Common myeloid progenitor, CD34-positive (primary cell): ENCODE measurements around the gene QKI.
A peak's percentile ranks its signal among the peaks of the same experiment; 100 is the strongest.

Source experiments
- CTCF ChIA-PET: fragments of 350-600 bp; sonication (Branson Sonifier 250); formaldehyde crosslinking; loops from one replicate; lab custom pipeline; 2021; ENCODE audit warnings: antibody characterized with exemption; lab: Charles Lee
- POLR2A ChIA-PET: fragments of 350-600 bp; sonication (Branson Sonifier 250); formaldehyde crosslinking; loops from one replicate; lab custom pipeline; 2021; ENCODE audit warnings: antibody characterized with exemption; lab: Charles Lee
- DNase-seq, 3 donors: peaks; one replicate each; pipeline versions ENCODE4 v3.0.0 to v3.0.0-alpha.2; 2013
- H3K27ac ChIP-seq, 2 experiments: 1 replicate in 1 of 2; 2 replicates in 1 of 2; pipeline ENCODE4 v1.7.0; 2013; ENCODE audit warnings: inconsistent platforms in 2 of 2, low read length in 2 of 2, mild to moderate bottlenecking in 2 of 2, low read depth in 1 of 2, moderate library complexity in 1 of 2; ENCODE audit not compliant: severe bottlenecking in 2 of 2, insufficient read depth in 1 of 2, poor library complexity in 1 of 2
- H3K27me3 ChIP-seq, 5 experiments: replicated peaks in 2 of 5; 1 replicate in 3 of 5; 2 replicates in 2 of 5; pipeline versions ENCODE4 v1.6.1 to v1.7.0; 2013; ENCODE audit warnings: low read length in 4 of 5, mild to moderate bottlenecking in 2 of 5, moderate library complexity in 2 of 5, inconsistent platforms in 1 of 5; ENCODE audit not compliant: insufficient read depth in 5 of 5, control insufficient read depth in 4 of 5
- H3K36me3 ChIP-seq, 4 experiments: 1 replicate in 2 of 4; 2 replicates in 2 of 4; pipeline versions ENCODE4 v1.6.1 to v1.7.0; 2013; ENCODE audit warnings: low read length in 3 of 4, control low read depth in 1 of 4, mild to moderate bottlenecking in 1 of 4; ENCODE audit not compliant: control insufficient read depth in 4 of 4, insufficient read depth in 4 of 4
- H3K4me1 ChIP-seq, 4 experiments: 1 replicate in 3 of 4; 2 replicates in 1 of 4; pipeline versions ENCODE4 v1.6.1 to v1.7.1; 2013; ENCODE audit warnings: low read length in 3 of 4, mild to moderate bottlenecking in 3 of 4, control low read depth in 1 of 4, inconsistent platforms in 1 of 4, moderate library complexity in 1 of 4; ENCODE audit not compliant: control insufficient read depth in 4 of 4, insufficient read depth in 4 of 4; ENCODE audit errors: control extremely low read depth in 1 of 4
- H3K4me3 ChIP-seq, 7 experiments: 1 replicate in 4 of 7; 2 replicates in 3 of 7; pipeline versions ENCODE4 v1.5.1 to v1.7.0; 2013; ENCODE audit warnings: mild to moderate bottlenecking in 7 of 7, low read length in 6 of 7, moderate library complexity in 6 of 7, inconsistent platforms in 2 of 7, low read depth in 2 of 7, control low read depth in 1 of 7; ENCODE audit not compliant: insufficient read depth in 4 of 7, control insufficient read depth in 1 of 7; ENCODE audit errors: extremely low read depth in 1 of 7
- H3K9me3 ChIP-seq, 5 experiments: 1 replicate in 4 of 5; 2 replicates in 1 of 5; pipeline versions ENCODE4 v1.6.1 to v1.7.1; 2013; ENCODE audit warnings: low read length in 4 of 5, mild to moderate bottlenecking in 2 of 5, inconsistent platforms in 1 of 5, low read depth in 1 of 5, moderate library complexity in 1 of 5; ENCODE audit not compliant: control insufficient read depth in 4 of 5, insufficient read depth in 2 of 5; ENCODE audit errors: control extremely low read depth in 1 of 5
- WGBS: methylation state at CpG from one replicate; pipeline ENCODE4 v1.1.5; 2013; ENCODE audit not compliant: insufficient coverage; 5-methylcytosine and 5-hydroxymethylcytosine counted together

Gene QKI

DNA sequence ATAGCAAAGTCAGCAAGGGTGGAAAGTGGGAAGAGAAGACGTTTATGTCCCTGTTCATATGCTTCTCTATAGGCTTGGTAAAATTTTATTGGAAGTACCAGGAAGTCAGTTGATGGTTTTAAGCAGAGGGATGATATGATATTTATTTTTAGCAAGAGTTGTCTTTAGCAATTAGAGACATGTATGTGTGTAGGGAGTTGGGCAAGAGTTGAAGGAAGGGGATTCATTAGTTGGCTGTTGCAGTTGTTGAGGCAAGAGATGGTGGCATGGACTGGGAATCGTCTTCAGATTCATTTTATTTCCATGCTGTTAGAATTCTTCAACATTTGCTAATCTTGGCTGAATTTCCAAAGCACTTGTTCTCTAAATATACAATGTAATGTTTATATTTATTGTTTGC lies 85.6 kb downstream of the QKI start:
- no peak overlapping the region for H3K27ac ChIP-seq
- no peaks in the 10 kb centered on the region for H3K4me1 ChIP-seq
- H3K27me3 ChIP-seq: no peaks in the 10 kb centered on the region
- ChIA-PET POLR2A (no interaction called here), CTCF (no interaction called here)
- H3K36me3 ChIP-seq: peaks cover 0 to under 1% (median 0%) of the 10 kb centered on the region in 4 experiments
- H3K4me3 ChIP-seq: no peak overlapping the region
- no peak for DNase-seq
- peaks cover 0 to 23% (median 9%) of the 10 kb centered on the region in 5 experiments for H3K9me3 ChIP-seq
- WGBS: 100% methylated on average over 1 of the region's 2 CpGs

- no peak overlapping the region for H3K27ac ChIP-seq
- peaks cover 2 to 30% (median 12%) of the 10 kb centered on the region in 5 experiments for H3K9me3 ChIP-seq
- H3K4me3 ChIP-seq: no peak overlapping the region
- H3K36me3 ChIP-seq: peaks cover 2 to 5% (median 3%) of the 10 kb centered on the region in 4 experiments
- CTCF ChIA-PET: interaction anchor here (0.8 to 1.8 kb wide), 4 partner anchors 13 to 74 kb away, joined by 3 to 6 read pairs (median 4); no protein-coding TSS in a partner anchor
- H3K4me1 ChIP-seq: no peaks in the 10 kb centered on the region
- POLR2A ChIA-PET: interaction anchor here (0.6 kb wide), 1 partner anchor 642 kb away, joined by 3 read pairs; no protein-coding TSS in a partner anchor
- no peak for DNase-seq
- H3K27me3 ChIP-seq: no peaks in the 10 kb centered on the region
- WGBS: 100% methylated on average over 1 of the region's 2 CpGs
These were observed 86.5 kb downstream of the QKI start for GRCh38 chr6:163501026-163501425.

GRCh38 chr6:163501439-163501838 lies 86.9 kb downstream of the QKI start:
- ChIA-PET POLR2A (interaction anchor here (0.6 kb wide), 1 partner anchor 642 kb away, joined by 3 read pairs; no protein-coding TSS in a partner anchor), CTCF (interaction anchor here (0.8 to 1.8 kb wide), 5 partner anchors 13 to 75 kb away, joined by 3 to 6 read pairs (median 3); no protein-coding TSS in a partner anchor)
- 100% methylated on average over 3 of the region's 3 CpGs for WGBS
- Histone ChIP-seq H3K27me3 (no peaks in the 10 kb centered on the region), H3K36me3 (peaks cover 2 to 5% (median 3%) of the 10 kb centered on the region in 4 experiments), H3K4me1 (no peaks in the 10 kb centered on the region), H3K9me3 (peaks cover 2 to 32% (median 12%) of the 10 kb centered on the region in 5 experiments), H3K4me3 (no peak overlapping the region), H3K27ac (no peak overlapping the region)
- DNase-seq: no peak

GRCh38 chr6:163504984-163505640 lies 90.6 kb downstream of the QKI start:
- Histone ChIP-seq H3K9me3 (peaks cover 8 to 57% (median 21%) of the 10 kb centered on the region in 5 experiments), H3K4me3 (no peak overlapping the region), H3K27ac (no peak overlapping the region), H3K4me1 (no peaks in the 10 kb centered on the region), H3K27me3 (no peaks in the 10 kb centered on the region), H3K36me3 (peaks cover 3 to 13% (median 7%) of the 10 kb centered on the region in 4 experiments)
- CTCF ChIA-PET: interaction anchor here (1.7 kb wide), 1 partner anchor 14 kb away, joined by 4 read pairs; no protein-coding TSS in a partner anchor
- WGBS: 95% methylated on average over 8 of the region's 8 CpGs
- DNase-seq: no peak
- POLR2A ChIA-PET: no interaction called here

GRCh38 chr6:163507965-163508364 lies 93.4 kb downstream of the QKI start:
- no CpG with 5 or more reads among the region's 1 CpG for WGBS
- ChIA-PET POLR2A (no interaction called here), CTCF (no interaction called here)
- Histone ChIP-seq H3K27ac (no peak overlapping the region), H3K27me3 (no peaks in the 10 kb centered on the region), H3K4me3 (no peak overlapping the region), H3K9me3 (peaks cover 8 to 49% (median 21%) of the 10 kb centered on the region in 5 experiments), H3K4me1 (no peaks in the 10 kb centered on the region), H3K36me3 (peaks cover 3 to 13% (median 7%) of the 10 kb centered on the region in 4 experiments)
- DNase-seq: peak; percentile 12 to 58 (median 37)

- Histone ChIP-seq H3K36me3 (peaks cover 0 to 4% (median 0%) of the 10 kb centered on the region in 4 experiments), H3K4me3 (no peak overlapping the region), H3K4me1 (peaks cover 0 to 2% (median 0%) of the 10 kb centered on the region in 4 experiments), H3K9me3 (peaks cover 0 to 15% (median 2%) of the 10 kb centered on the region in 5 experiments), H3K27ac (no peak overlapping the region), H3K27me3 (no peaks in the 10 kb centered on the region)
- CTCF ChIA-PET: interaction anchor here (2.1 kb wide), 1 partner anchor 11 kb away, joined by 7 read pairs; no protein-coding TSS in a partner anchor
- POLR2A ChIA-PET: no interaction called here
- DNase-seq: no peak
- 100% methylated on average over 2 of the region's 4 CpGs for WGBS
These were observed 98.5 kb downstream of the QKI start for GRCh38 chr6:163513003-163513402.
